HL-60/S4 (cell line): ENCODE measurements around the gene SCPEP1.

Experiments used
- in situ Hi-C: fragments of 300-500 bp; cut with MboI; formaldehyde crosslinking; loops from 2 replicates; pipeline ENCODE4 v1.14.3; 2022; ENCODE audit warnings: low sequenced_read_pairs

The SCPEP1 gene

GRCh38 chr17:56977673-56978395, at the start of gene SCPEP1:
Gene SCPEP1 (plus strand): TSS chr17:56978131. CDS start chr17:56978160, 29 bp downstream.
- in situ Hi-C loops = no loop called here

DNA sequence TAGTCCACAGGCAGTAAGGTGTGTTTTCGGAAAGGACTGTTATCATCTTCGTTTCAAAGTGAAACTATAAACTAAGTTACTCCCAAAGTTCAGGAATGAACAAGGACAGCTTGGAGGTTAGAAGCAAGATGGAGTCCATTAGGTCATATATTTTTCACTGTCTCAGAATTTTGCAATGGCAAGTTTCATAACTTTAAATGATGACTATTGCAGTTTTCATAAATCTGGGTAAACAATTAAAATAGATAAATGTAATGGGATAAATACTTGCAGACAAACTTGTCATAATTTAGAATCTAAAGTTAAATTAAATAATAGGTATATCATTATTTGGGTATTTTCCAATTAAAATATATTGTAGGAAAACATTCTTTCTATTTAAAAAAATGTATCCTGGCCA, 49.3 kb upstream of the SCPEP1 start:
- in situ Hi-C loops = no loop called here

DNA sequence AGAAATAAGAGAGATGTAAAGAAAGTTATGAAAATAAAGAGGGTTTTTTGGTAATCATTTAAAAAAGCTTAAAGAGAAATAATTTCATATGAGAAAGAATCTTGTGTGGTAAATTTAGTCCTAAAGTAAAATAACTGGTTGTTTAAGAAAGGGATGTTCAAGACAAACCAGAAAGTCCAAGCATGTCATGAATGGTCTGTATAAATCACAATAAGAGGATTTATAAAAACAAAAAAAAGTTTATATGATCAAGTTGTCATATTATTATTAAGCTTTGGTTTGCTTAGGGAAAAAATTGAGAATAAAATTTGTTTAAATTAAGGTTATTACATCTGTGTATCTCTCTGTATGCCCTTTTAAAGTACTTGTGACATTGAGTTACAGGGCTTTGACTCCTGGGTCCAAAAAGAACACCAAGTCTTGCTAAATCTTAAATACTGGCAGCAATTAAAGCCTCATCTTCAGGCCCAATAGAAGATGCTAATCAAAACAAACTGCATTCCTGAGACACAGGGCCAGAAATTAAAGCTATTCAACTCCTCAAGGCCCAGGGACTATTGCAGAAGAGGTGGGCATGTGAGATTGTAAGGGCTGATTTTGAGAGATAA, 48.5 kb upstream of the SCPEP1 start:
- in situ Hi-C loops = no loop called here

DNA sequence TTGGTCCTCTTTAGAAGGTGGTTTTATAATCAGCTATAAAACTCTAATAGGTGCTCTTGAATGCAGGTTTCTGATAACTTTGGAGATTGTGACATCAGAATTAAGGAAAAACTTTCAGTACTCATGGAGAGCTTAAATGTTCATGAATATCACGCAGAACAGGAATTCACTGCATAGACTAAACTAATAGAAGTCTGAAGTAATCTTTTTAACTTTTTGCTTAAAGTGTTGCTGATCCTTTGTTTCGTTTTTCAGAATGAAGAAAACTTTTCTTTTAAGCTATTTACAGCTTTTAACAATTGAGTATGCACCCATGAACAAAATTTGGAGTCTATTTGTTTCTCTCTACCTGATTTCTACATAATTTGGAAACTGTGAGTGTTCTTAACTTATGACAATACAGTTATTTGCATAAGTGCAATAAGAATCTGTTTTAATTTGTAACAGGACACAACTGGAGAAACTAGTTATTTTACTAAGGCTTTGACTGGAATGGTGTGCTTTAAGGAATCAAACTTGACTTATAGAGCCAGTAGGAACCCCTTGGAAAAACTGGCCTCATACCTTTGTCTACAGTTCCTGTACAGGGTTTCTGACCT, 47.1 kb upstream of the SCPEP1 start:
- in situ Hi-C loops = loop anchor here (10.0 kb wide), 1 partner anchor 116 kb away; no protein-coding TSS in a partner anchor

- in situ Hi-C loops = loop anchor here (10.0 kb wide), 1 partner anchor 118 kb away; no protein-coding TSS in a partner anchor
These were observed 44.7 kb upstream of the SCPEP1 start for GRCh38 chr17:56933151-56933745.

- in situ Hi-C loops = loop anchor here (10.0 kb wide), 1 partner anchor 119 kb away; no protein-coding TSS in a partner anchor
These were observed 44.1 kb upstream of the SCPEP1 start for GRCh38 chr17:56933868-56934267.

DNA sequence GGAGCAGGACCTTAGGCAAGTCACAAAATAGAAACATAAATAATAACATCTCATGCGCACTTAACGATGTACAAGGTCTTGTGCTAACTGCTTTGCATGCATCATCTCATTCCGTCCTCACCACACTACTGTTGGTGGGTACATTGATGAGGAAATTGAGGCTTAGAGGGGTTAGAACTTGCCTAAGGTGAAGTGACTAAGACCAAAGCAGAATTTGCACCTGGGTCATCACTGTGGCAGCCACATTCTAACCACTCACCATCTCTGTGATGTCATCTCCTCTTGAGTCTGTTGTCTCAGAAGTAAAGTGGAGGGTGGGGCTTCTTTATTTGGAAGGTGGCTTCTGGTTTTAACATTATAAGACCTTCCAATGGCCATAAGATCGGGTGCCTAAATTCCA, 43.7 kb upstream of the SCPEP1 start:
- in situ Hi-C loops = loop anchor here (10.0 kb wide), 1 partner anchor 119 kb away; no protein-coding TSS in a partner anchor

GRCh38 chr17:56935461-56935860, 42.5 kb upstream of the SCPEP1 start:
- in situ Hi-C loops = loop anchor here (10.0 kb wide), 1 partner anchor 121 kb away; no protein-coding TSS in a partner anchor

- in situ Hi-C loops = loop anchor here (10.0 kb wide), 1 partner anchor 122 kb away; no protein-coding TSS in a partner anchor
These were observed 41.1 kb upstream of the SCPEP1 start for GRCh38 chr17:56936697-56937322.

DNA sequence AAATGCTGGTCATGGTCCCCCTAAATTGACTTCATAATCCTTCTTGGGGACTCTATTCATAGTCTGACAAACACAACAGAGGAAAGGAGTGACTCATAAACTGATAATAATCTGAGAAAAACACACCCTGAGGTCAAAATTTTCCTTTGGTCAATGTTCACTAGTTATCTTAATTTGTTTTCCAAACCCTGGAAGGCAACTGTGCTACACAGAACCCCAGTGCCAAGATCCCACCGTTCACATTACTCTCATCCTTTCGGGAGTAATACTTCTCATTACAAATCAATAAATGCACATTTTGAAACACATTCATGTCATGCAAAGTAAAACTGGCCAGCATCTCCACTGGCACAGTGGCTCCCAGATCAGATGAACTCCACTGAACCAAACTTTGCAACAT, 40.2 kb upstream of the SCPEP1 start:
- in situ Hi-C loops = loop anchor here (10.0 kb wide), 1 partner anchor 123 kb away; no protein-coding TSS in a partner anchor

- in situ Hi-C loops = loop anchor here (10.0 kb wide), 1 partner anchor 123 kb away; no protein-coding TSS in a partner anchor
These were observed 39.7 kb upstream of the SCPEP1 start for GRCh38 chr17:56938206-56938605.

DNA sequence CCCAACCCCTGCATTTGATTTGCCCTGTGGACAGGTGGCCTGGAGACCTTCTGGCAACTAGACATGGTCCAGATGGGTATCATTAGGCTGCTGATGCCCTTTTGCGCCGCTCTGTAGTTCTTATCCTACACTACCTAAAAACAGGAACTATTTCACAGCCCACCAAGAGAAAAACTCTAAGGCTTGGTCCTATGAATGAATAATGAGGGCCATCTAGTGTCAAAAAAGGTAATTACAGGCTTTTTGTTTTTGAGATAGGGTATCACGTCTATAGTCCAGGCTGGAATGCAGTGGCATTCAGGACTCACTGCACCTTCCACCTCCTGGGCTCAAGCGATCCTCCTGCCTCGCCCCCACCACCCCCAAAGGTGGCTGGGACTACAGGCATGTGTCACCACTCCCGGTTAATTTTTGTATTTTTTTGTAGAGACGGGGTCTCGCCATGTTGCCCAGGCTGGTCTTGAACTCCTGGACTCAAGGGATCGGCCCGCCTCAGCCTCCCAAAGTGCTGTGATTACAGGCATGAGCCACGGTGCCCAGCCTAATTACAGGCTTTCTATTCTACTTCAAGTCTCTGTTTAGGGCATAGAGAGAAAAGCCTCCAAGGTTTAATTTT, 38.0 kb upstream of the SCPEP1 start:
- in situ Hi-C loops = loop anchor here (10.0 kb wide), 1 partner anchor 125 kb away; no protein-coding TSS in a partner anchor

- in situ Hi-C loops = no loop called here
These were observed 34.3 kb upstream of the SCPEP1 start for GRCh38 chr17:56943505-56944125.

DNA sequence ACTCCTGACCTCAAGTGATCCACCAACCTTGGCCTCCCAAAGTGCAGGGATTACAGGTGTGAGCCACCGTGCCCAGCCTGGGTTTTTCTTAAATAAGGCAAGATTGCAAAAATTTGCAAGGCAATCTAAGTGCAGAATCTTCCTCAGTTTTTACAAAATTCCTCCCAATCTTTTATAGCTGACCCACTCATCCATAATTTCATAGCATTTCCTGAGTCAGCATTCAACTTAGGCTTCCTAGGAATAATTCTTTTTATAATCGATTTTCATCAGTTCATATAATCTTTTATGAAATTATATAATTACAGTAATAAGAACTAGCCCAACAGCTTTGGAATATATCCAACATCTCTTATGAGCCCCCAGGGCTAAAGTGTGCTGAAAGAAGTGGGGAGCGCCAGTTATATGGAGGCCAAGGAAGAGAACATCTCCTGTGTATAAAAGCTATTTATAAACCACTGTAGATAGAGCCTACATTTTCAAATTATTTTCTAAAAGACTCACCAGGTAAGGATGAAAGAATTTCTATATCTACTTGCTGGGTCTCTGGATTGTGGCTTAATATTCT, 31.9 kb upstream of the SCPEP1 start:
- in situ Hi-C loops = no loop called here

- in situ Hi-C loops = no loop called here
These were observed 30.2 kb upstream of the SCPEP1 start for GRCh38 chr17:56947741-56948140.

GRCh38 chr17:56948491-56948890, 29.4 kb upstream of the SCPEP1 start:
- in situ Hi-C loops = no loop called here

DNA sequence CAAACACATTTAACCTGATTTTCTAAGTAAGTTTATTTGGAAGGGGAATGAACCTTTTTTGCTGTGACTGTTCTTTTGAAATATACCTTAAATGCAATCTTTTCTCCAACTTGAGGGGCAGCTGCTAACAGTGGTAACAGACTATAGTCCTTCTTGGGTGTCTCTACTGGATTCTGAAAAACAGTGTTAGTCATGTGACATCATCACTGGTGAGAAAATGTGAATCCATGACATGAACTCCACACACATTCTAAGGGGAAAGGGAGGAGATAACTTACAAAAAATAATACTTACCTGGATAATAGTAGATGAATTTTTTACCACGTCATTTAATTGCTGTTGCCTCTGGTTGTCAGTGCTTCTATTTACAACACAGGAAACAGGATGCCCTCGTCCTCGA, 28.3 kb upstream of the SCPEP1 start:
- in situ Hi-C loops = no loop called here

DNA sequence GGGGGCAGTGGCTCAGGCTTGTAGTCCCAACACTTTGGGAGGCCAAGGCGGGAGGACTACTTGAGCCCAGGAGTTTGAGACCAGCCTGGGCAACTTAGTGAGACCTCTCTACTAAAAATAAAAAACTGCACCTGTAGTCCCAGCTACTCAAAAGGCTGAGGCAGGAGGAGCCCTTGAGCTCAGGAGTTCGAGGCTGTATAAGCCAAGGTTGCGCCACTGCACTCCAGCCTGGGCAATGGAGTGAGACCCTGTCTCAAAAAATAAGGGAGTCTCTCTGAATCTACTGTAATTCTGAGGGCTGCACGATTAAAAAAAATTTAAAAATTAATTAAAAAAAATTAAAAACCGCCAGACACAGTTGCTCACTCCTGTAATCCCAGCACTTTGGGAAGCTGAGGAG, 20.9 kb upstream of the SCPEP1 start:
- in situ Hi-C loops = no loop called here
